Measurements from ENCODE around the gene NOS1. TPM values are rescaled to one million over a fixed set of nuclear protein-coding genes. Genes with fewer than 3 reads are reported as not detected.

The NOS1 gene
- total and polyA plus RNA-seq, 2 of the 8 experiments (the other 6 are each of a cell fraction or from before 2014, with no cell fraction given): 1.5 to 2.0 TPM

DNA sequence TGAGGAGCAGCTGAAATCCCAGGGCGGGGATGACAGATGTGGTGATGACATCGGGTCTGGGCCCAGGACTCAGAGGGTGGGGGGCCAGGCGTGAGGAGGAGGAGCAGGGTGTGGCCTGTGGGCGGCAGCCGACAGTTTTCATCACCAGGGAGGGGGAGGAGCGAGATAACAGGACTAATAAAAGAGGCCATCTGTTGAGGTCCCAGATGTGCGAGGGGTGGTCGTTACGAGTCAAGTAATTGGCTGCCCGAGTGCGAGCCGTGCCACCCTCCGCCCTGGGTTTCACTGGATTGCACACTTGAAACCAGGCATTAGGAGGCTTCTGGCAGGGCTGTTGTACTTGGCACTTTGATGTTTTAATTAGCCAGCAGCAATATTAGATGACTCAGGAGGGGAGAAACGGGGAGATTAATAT is 67.2 kb downstream of the NOS1 start:
- Histone ChIP-seq H2BK5ac (ENCODE audit: low read depth, low read length) (no peak overlapping the region), H3K27me3 (replicated peaks in 1 of 4; ENCODE audit: control insufficient read depth in 3 of 4, extremely low read depth in 1 of 4, insufficient read depth in 3 of 4, low read length in 3 of 4) (no peaks in the 10 kb centered on the region), H3K27ac (ENCODE audit: low read depth, low read length) (no peak overlapping the region), H3K4me1 (replicated peaks in 1 of 4; ENCODE audit: control insufficient read depth in 3 of 4, insufficient read depth in 4 of 4, low read length in 3 of 4) (peaks cover 0 to 3% (median 0%) of the 10 kb centered on the region in 4 experiments; a peak in 3 of 7 replicates), H2BK20ac (ENCODE audit: low read length) (no peak overlapping the region), H4K91ac (replicated peaks; ENCODE audit: insufficient read length, low read length) (no peak overlapping the region), H3K36me3 (ENCODE audit: control insufficient read depth in 2 of 4, insufficient read depth in 4 of 4, low read length in 3 of 4) (no peaks in the 10 kb centered on the region), H2AFZ (ENCODE audit: low read length) (no peak overlapping the region), H2BK15ac (ENCODE audit: low read length) (no peak overlapping the region), H4K20me1 (replicated peaks in 1 of 2; ENCODE audit: control insufficient read depth in 1 of 2, insufficient read depth in 2 of 2, low read length in 2 of 2) (no peaks in the 10 kb centered on the region), H4K5ac (ENCODE audit: insufficient read length, low read depth, low read length) (no peak overlapping the region), H2BK12ac (ENCODE audit: low read depth, low read length) (no peak overlapping the region), H2BK120ac (replicated peaks; ENCODE audit: low read depth, low read length) (no peak overlapping the region), H3K14ac (ENCODE audit: insufficient read length) (no peak overlapping the region), H3K56ac (replicated peaks; ENCODE audit: insufficient read length, low read depth, low read length) (no peak overlapping the region), H3K79me2 (ENCODE audit: control insufficient read depth in 1 of 2, insufficient read depth in 2 of 2, low read length in 2 of 2) (no peaks in the 10 kb centered on the region), H3K9me3 (ENCODE audit: insufficient read depth in 2 of 2, low read depth in 1 of 2, low read length in 1 of 2) (peaks cover 0 to 3% of the 10 kb centered on the region in 2 experiments; a peak in 1 of 4 replicates), H4K8ac (ENCODE audit: extremely low read depth, insufficient read depth, low read length) (no peak overlapping the region), H3K9ac (replicated peaks in 1 of 4; ENCODE audit: extremely low read depth in 1 of 4, low read depth in 3 of 4, low read length in 3 of 4) (no peak overlapping the region), H2AK5ac (ENCODE audit: low read depth, low read length) (no peak overlapping the region), H3K4me3 (ENCODE audit: extremely low read depth in 1 of 4, insufficient read depth in 2 of 4, low read depth in 3 of 4, low read length in 4 of 4) (no peak overlapping the region), H3K23me2 (ENCODE audit: low read depth, low read length) (no peaks in the 10 kb centered on the region), H3K23ac (ENCODE audit: insufficient read length) (no peak overlapping the region), H3K4me2 (ENCODE audit: insufficient read depth in 1 of 2, low read depth in 2 of 2, low read length in 2 of 2) (no peak overlapping the region), H3K18ac (ENCODE audit: extremely low read depth, low read length) (no peak overlapping the region), H3K4ac (replicated peaks; ENCODE audit: insufficient read length, low read depth, low read length) (no peak overlapping the region), H3K79me1 (ENCODE audit: low read depth, low read length) (no peaks in the 10 kb centered on the region)
- WGBS, 2 experiments (ENCODE audit: extremely low coverage in 1 of 2, insufficient coverage in 1 of 2, insufficient read length in 1 of 2, insufficient replicate concordance in 2 of 2, low coverage in 1 of 2, low lambda C conversion rate in 2 of 2, missing lambda C conversion rate in 1 of 2): 84% methylated on average over 14 of the region's 14 CpGs; no CpG with 5 or more reads in 1 of the 2 experiments
- DNase-seq (ENCODE audit: low read depth in 1 of 2, low spot score in 2 of 2) (no peak), FAIRE-seq (no peak)
- POLR2A ChIA-PET (ENCODE audit: partially characterized antibody): no interaction called here
- CTCF ChIA-PET (ENCODE audit: partially characterized antibody): interaction anchor here (0.9 to 1.0 kb wide), 3 partner anchors 8 to 67 kb away, joined by 3 read pairs; no protein-coding TSS in a partner anchor
- no peak for TF ChIP-seq POU5F1 (IDR thresholded peaks at IDR 0.05; ENCODE audit: low read depth, low read length)
- TF ChIP-seq RBBP5 (IDR thresholded peaks at IDR 0.05; ENCODE audit: borderline replicate concordance, low read depth, low read length): no peak
- TF ChIP-seq HDAC6 (IDR thresholded peaks at IDR 0.05; ENCODE audit: low read depth, low read length): no peak
- no peak for TF ChIP-seq RNF2 (IDR thresholded peaks at IDR 0.05; ENCODE audit: borderline replicate concordance, low read depth, low read length, missing control alignments, poor library complexity, severe bottlenecking)
- no peak for TF ChIP-seq EGR1 (IDR thresholded peaks at IDR 0.05; ENCODE audit: borderline replicate concordance, low read depth, low read length)
- TF ChIP-seq BCL11A (IDR thresholded peaks at IDR 0.05; ENCODE audit: low read depth in 2 of 2, low read length in 2 of 2): no peak
- TF ChIP-seq, protein P1, sequence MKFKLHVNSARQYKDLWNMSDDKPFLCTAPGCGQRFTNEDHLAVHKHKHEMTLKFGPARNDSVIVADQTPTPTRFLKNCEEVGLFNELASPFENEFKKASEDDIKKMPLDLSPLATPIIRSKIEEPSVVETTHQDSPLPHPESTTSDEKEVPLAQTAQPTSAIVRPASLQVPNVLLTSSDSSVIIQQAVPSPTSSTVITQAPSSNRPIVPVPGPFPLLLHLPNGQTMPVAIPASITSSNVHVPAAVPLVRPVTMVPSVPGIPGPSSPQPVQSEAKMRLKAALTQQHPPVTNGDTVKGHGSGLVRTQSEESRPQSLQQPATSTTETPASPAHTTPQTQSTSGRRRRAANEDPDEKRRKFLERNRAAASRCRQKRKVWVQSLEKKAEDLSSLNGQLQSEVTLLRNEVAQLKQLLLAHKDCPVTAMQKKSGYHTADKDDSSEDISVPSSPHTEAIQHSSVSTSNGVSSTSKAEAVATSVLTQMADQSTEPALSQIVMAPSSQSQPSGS (IDR thresholded peaks at IDR 0.05; ENCODE audit: low read length): no peak
- TF ChIP-seq CREB1 (IDR thresholded peaks at IDR 0.05): no peak
- no peak for TF ChIP-seq SIRT6 (IDR thresholded peaks at IDR 0.05; ENCODE audit: low read length)
- TF ChIP-seq JUND (IDR thresholded peaks at IDR 0.05; ENCODE audit: low read length): no peak
- TF ChIP-seq, protein P2, sequence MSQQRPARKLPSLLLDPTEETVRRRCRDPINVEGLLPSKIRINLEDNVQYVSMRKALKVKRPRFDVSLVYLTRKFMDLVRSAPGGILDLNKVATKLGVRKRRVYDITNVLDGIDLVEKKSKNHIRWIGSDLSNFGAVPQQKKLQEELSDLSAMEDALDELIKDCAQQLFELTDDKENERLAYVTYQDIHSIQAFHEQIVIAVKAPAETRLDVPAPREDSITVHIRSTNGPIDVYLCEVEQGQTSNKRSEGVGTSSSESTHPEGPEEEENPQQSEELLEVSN (IDR thresholded peaks at IDR 0.05): no peak
- TF ChIP-seq MAFK (IDR thresholded peaks at IDR 0.05; ENCODE audit: low read depth, low read length): no peak

All from H1 (cell line).